ENCODE data around the gene RFNG. TPM values are rescaled to one million over a fixed set of nuclear protein-coding genes. Genes with fewer than 3 reads are reported as not detected.

RFNG gene
- total RNA-seq, 1 experiment from 2014 or later = 31.5 TPM

DNA sequence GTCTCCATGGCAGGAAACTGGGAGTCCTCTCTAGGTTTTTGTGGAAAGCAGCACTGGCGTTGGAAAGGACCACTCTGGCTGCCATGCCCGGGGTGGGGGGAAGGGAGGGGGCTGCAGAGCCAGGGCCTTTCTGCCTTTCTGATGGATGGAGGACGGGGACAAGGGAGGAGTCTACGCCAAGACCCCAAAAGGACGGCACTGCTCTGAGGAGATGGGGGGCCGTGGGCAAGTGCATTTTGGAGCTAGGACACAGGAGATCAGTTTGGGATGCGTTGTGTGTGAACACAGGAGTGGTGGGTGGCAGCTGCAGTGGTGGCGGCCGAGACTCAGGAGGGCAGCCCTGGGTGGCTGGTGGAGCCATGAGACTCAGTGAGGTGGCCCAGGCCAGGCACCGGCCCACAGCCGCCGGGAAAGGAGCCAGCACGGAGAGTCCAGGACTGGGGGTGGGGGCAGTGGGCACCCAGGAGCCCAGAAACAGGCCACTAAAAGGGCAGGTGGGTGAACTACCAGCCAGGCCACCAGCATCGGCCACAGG lies 31.0 kb downstream of the RFNG start:
- Histone ChIP-seq H3K9me3 (ENCODE audit: low read depth, low read length, poor library complexity, severe bottlenecking) (no peaks in the 10 kb centered on the region), H3K27me3 (replicated peaks; ENCODE audit: insufficient read depth, low read depth, low read length, poor library complexity) (no peaks in the 10 kb centered on the region), H3K36me3 (ENCODE audit: insufficient read depth, low read length, poor library complexity, severe bottlenecking) (peaks cover 8% of the 10 kb centered on the region), H3K4me1 (ENCODE audit: insufficient read depth, low read length, poor library complexity, severe bottlenecking) (peaks cover 20% of the 10 kb centered on the region), H3K27ac (ENCODE audit: low read depth, low read length, poor library complexity, severe bottlenecking) (no peak overlapping the region), H3K4me3 (ENCODE audit: low read depth, low read length, poor library complexity, severe bottlenecking) (no peak overlapping the region)
- TF ChIP-seq, protein P1, sequence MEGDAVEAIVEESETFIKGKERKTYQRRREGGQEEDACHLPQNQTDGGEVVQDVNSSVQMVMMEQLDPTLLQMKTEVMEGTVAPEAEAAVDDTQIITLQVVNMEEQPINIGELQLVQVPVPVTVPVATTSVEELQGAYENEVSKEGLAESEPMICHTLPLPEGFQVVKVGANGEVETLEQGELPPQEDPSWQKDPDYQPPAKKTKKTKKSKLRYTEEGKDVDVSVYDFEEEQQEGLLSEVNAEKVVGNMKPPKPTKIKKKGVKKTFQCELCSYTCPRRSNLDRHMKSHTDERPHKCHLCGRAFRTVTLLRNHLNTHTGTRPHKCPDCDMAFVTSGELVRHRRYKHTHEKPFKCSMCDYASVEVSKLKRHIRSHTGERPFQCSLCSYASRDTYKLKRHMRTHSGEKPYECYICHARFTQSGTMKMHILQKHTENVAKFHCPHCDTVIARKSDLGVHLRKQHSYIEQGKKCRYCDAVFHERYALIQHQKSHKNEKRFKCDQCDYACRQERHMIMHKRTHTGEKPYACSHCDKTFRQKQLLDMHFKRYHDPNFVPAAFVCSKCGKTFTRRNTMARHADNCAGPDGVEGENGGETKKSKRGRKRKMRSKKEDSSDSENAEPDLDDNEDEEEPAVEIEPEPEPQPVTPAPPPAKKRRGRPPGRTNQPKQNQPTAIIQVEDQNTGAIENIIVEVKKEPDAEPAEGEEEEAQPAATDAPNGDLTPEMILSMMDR (conservative IDR thresholded peaks at IDR 0.05; ENCODE audit: low read depth, low read length) = no peak
- TF ChIP-seq EZH2 (IDR thresholded peaks at IDR 0.05; ENCODE audit: borderline replicate concordance, low read depth, low read length, poor library complexity, severe bottlenecking) = no peak
- intact Hi-C loops (cut with micrococcal nuclease; ENCODE audit: unreplicated experiment) = loop anchor here (5.0 kb wide), 1 partner anchor 63 kb away; no protein-coding TSS in a partner anchor
- CTCF ChIA-PET = interaction anchor here (0.7 to 4.1 kb wide), 5 partner anchors 10 to 61 kb away, joined by 3 to 23 read pairs (median 4); no protein-coding TSS in a partner anchor
- BruUV-seq (replicated peaks) = no TSS peak
- DNase-seq (ENCODE audit: low spot score) = no peak
- POLR2A ChIA-PET (ENCODE audit: low non-redundant PET) = no interaction called here

GRCh38 chr17:82019690-82020571 lies 31.7 kb downstream of the RFNG start:
- Histone ChIP-seq H3K36me3 (ENCODE audit: insufficient read depth, low read length, poor library complexity, severe bottlenecking) (peaks cover 8% of the 10 kb centered on the region), H3K4me1 (ENCODE audit: insufficient read depth, low read length, poor library complexity, severe bottlenecking) (peaks cover 24% of the 10 kb centered on the region), H3K27ac (ENCODE audit: low read depth, low read length, poor library complexity, severe bottlenecking) (no peak overlapping the region), H3K9me3 (ENCODE audit: low read depth, low read length, poor library complexity, severe bottlenecking) (no peaks in the 10 kb centered on the region), H3K27me3 (replicated peaks; ENCODE audit: insufficient read depth, low read depth, low read length, poor library complexity) (no peaks in the 10 kb centered on the region), H3K4me3 (ENCODE audit: low read depth, low read length, poor library complexity, severe bottlenecking) (no peak overlapping the region)
- TF ChIP-seq, protein P1 (conservative IDR thresholded peaks at IDR 0.05; ENCODE audit: low read depth, low read length) = peak; percentile 90
- TF ChIP-seq EZH2 (IDR thresholded peaks at IDR 0.05; ENCODE audit: borderline replicate concordance, low read depth, low read length, poor library complexity, severe bottlenecking) = no peak
- ChIA-PET POLR2A (ENCODE audit: low non-redundant PET) (no interaction called here), CTCF (interaction anchor here (0.5 to 4.1 kb wide), 6 partner anchors 11 to 1151 kb away, joined by 3 to 23 read pairs (median 4); no protein-coding TSS in a partner anchor)
- intact Hi-C loops (cut with micrococcal nuclease; ENCODE audit: unreplicated experiment) = loop anchor here (5.0 kb wide), 1 partner anchor 63 kb away; no protein-coding TSS in a partner anchor
- DNase-seq (ENCODE audit: low spot score) = peak; percentile 72
- no TSS peak for BruUV-seq (replicated peaks)

DNA sequence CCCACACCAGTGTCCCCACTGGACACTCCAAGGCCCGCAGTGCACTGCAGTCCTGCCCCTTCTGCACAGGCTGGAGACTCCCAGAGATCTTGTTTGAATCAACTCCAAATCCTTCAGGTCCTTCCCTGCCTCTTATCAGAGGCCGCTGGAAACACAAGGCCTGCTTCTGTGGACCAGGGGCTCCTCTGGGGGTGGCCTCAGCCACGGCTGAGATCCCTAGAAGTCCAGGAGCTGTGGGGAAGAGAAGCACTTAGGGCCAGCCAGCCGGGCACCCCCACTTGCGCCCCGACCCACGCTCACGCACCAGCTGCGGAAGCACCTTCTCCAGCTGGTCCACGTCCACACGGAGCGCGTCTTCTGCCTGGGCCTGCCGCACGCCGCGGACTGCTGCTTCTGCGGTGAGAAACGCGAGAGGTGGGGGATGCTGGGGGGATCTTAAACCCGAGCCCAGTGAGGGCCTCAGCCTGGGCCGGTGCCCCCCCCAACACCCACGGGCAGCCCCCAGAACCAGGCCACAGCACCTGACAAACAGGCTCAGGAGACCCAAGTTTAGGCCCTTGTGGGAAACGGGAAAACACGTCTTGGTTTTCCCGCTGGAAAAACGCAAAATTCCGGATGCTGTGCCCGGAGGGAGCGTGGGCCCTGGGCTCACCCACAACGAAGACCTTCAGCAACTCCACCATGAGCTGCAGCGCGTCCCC lies 32.5 kb downstream of the RFNG start:
- H3K27me3 ChIP-seq (replicated peaks; ENCODE audit: insufficient read depth, low read depth, low read length, poor library complexity) = no peaks in the 10 kb centered on the region
- H3K36me3 ChIP-seq (ENCODE audit: insufficient read depth, low read length, poor library complexity, severe bottlenecking) = peaks cover 8% of the 10 kb centered on the region
- peaks cover 26% of the 10 kb centered on the region for H3K4me1 ChIP-seq (ENCODE audit: insufficient read depth, low read length, poor library complexity, severe bottlenecking)
- TF ChIP-seq, protein P1 (conservative IDR thresholded peaks at IDR 0.05; ENCODE audit: low read depth, low read length) = no peak
- ChIA-PET POLR2A (ENCODE audit: low non-redundant PET) (no interaction called here), CTCF (interaction anchor here (0.5 to 4.1 kb wide), 4 partner anchors 12 to 60 kb away, joined by 3 to 23 read pairs (median 6); no protein-coding TSS in a partner anchor)
- no peak overlapping the region for H3K27ac ChIP-seq (ENCODE audit: low read depth, low read length, poor library complexity, severe bottlenecking)
- H3K9me3 ChIP-seq (ENCODE audit: low read depth, low read length, poor library complexity, severe bottlenecking) = no peaks in the 10 kb centered on the region
- DNase-seq (ENCODE audit: low spot score) = no peak
- no peak overlapping the region for H3K4me3 ChIP-seq (ENCODE audit: low read depth, low read length, poor library complexity, severe bottlenecking)
- BruUV-seq (replicated peaks) = no TSS peak
- intact Hi-C loops (cut with micrococcal nuclease; ENCODE audit: unreplicated experiment) = no loop called here

All from A673 (cell line).